ENCODE measurements around the gene EPB41L2. TPM values are rescaled to one million over a fixed set of nuclear protein-coding genes. Genes with fewer than 3 reads are reported as not detected.

EPB41L2 gene
- total RNA-seq, 2 donors from 2014 or later, result 30.5 to 31.0 TPM

DNA sequence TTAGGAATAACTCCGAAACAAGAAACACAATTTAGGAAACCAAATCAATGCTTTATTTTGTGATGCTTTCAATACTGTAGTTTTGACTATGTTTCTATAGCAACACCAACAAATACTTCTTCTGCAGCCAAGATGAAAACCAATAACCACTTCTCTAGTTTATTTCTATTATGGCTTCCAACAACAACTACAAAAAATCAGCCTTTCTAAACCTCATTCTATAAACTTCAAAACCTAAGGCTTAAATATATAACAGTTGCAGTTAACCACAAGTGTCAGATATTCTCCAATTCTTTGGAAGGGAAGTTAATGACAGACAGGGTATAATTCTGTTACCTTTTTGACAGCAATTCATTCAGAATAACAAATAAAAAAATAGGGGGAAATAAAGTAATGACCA, 80.9 kb downstream of the EPB41L2 start:
- Mint-ChIP-seq H3K4me3 (no peak overlapping the region), H3K27me3 (no peaks in the 10 kb centered on the region), H3K4me1 (ENCODE audit: low read depth in 2 of 2) (peaks cover 0 to 5% of the 10 kb centered on the region in 2 donors), H3K9me3 (peaks cover 4% of the 10 kb centered on the region), H3K27ac (no peak overlapping the region), H3K36me3 (peaks cover 8% of the 10 kb centered on the region)
- ATAC-seq (no peak), DNase-seq (ENCODE audit: low spot score) (no peak)

DNA sequence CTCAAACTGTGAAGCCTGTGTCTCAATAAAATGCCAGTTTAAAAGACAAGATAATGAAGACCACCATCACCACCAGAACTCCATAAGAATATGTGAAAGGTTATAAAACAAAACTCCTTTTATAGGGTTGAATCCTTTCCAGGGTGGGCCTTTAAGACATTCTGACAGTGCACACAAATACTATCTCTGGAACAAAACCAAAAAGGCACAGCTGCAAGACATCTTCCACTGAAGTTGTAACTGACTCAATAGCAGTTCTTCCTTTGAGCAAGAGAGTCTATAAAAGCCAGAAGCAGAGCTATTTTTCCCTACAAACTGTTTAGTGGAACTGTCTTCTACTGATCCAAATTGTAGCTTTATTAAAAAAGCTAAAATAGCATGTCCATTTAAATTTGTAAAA, 81.6 kb downstream of the EPB41L2 start:
- no peak for DNase-seq (ENCODE audit: low spot score)
- peaks cover 0 to 5% of the 10 kb centered on the region in 2 donors for H3K4me1 Mint-ChIP-seq (ENCODE audit: low read depth in 2 of 2)
- H3K27me3 Mint-ChIP-seq, result no peaks in the 10 kb centered on the region
- H3K9me3 Mint-ChIP-seq, result peaks cover 4% of the 10 kb centered on the region
- H3K27ac Mint-ChIP-seq, result no peak overlapping the region
- ATAC-seq, result no peak
- H3K4me3 Mint-ChIP-seq, result no peak overlapping the region
- H3K36me3 Mint-ChIP-seq, result peaks cover 8% of the 10 kb centered on the region

GRCh38 chr6:130980310-130981032, 82.6 kb downstream of the EPB41L2 start:
- Mint-ChIP-seq H3K4me1 (ENCODE audit: low read depth in 2 of 2) (peaks cover 0 to 5% of the 10 kb centered on the region in 2 donors), H3K27me3 (no peaks in the 10 kb centered on the region), H3K9me3 (peaks cover 3% of the 10 kb centered on the region), H3K36me3 (peaks cover 1% of the 10 kb centered on the region), H3K27ac (no peak overlapping the region), H3K4me3 (no peak overlapping the region)
- DNase-seq (ENCODE audit: low spot score) (no peak), ATAC-seq (no peak)

DNA sequence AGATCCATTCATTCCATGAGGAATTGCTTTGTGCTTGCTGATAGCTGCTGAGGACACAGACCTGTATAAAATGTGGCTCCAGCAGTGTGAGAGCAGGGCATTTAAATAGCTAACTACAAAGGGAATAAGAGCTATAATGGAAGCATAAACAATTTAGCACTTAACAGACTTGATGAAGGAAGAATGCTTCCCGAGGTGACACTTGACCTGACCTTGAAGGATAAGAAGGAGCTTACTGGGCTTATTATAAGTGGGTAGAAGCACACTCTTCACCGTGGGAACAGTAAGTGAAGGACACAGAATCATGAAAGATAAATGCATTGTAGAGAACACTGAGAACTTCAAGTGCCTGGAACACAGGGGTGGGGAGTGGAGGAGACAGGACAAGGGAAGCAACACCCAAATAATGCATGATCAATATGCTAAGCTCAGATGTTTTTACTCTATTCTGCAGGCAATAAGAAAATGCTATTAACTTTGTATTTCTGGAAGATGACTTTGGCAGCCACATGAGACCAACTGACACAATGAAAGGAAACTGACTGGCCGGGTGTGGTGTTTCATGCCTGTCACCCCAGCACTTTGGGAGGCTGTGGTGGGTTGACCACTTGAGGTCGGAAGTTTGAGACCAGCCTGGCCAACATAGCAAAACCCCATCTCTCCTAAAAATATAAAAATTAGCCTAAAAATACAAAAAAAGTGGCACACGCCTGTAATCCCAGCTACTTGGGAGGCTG, 84.2 kb downstream of the EPB41L2 start:
- Mint-ChIP-seq H3K36me3 (no peaks in the 10 kb centered on the region), H3K27me3 (no peaks in the 10 kb centered on the region), H3K4me1 (ENCODE audit: low read depth in 2 of 2) (peaks cover 0 to 5% of the 10 kb centered on the region in 2 donors), H3K27ac (no peak overlapping the region), H3K4me3 (no peak overlapping the region), H3K9me3 (no peaks in the 10 kb centered on the region)
- ATAC-seq (no peak), DNase-seq (ENCODE audit: low spot score) (no peak)

DNA sequence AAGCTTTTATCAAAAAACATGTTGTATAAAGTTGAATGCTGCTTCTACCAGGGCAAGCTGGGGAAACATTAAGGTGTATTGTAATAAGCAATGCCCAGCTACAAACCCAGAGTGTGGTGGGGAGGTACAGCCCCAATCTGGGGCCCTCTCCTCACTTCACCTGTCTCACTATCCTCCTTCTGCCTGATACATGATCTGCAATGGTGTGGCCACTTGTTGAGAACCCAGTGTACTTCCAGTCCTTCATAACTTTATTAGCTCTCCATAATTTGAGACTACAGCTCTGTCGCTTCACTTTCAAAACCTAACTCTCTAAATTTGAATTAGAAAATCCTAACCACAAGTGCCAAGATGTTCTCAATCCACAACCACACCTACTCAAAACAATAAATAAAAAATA, 84.9 kb downstream of the EPB41L2 start:
- H3K9me3 Mint-ChIP-seq, result no peaks in the 10 kb centered on the region
- no peaks in the 10 kb centered on the region for H3K36me3 Mint-ChIP-seq
- no peak overlapping the region for H3K27ac Mint-ChIP-seq
- no peaks in the 10 kb centered on the region for H3K27me3 Mint-ChIP-seq
- H3K4me3 Mint-ChIP-seq, result no peak overlapping the region
- DNase-seq (ENCODE audit: low spot score) (no peak), ATAC-seq (no peak)
- H3K4me1 Mint-ChIP-seq (ENCODE audit: low read depth in 2 of 2), result peaks cover 0 to 5% of the 10 kb centered on the region in 2 donors

DNA sequence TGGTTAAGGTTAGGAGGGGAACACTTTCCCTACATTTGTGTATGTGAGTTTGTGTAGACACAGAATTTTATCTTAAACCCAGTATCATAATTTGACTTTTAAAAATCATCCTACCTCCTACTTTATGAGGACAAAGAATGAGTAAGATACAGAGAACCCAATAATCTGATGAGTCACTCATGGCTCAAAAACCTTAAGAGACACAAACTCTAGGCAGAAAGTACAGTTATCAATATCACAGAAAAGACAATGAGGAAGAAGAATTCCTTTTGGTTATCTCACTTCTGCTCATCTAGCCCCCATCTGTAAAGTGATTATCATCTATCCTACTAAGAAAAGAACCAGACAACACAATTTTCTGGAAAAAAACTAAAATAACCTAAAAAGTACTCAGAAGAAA, 87.7 kb downstream of the EPB41L2 start:
- Mint-ChIP-seq H3K4me3 (no peak overlapping the region), H3K36me3 (no peaks in the 10 kb centered on the region), H3K9me3 (no peaks in the 10 kb centered on the region), H3K4me1 (ENCODE audit: low read depth in 2 of 2) (peaks cover 0 to 5% of the 10 kb centered on the region in 2 donors), H3K27me3 (no peaks in the 10 kb centered on the region), H3K27ac (no peak overlapping the region)
- ATAC-seq, result no peak
- no peak for DNase-seq (ENCODE audit: low spot score)

DNA sequence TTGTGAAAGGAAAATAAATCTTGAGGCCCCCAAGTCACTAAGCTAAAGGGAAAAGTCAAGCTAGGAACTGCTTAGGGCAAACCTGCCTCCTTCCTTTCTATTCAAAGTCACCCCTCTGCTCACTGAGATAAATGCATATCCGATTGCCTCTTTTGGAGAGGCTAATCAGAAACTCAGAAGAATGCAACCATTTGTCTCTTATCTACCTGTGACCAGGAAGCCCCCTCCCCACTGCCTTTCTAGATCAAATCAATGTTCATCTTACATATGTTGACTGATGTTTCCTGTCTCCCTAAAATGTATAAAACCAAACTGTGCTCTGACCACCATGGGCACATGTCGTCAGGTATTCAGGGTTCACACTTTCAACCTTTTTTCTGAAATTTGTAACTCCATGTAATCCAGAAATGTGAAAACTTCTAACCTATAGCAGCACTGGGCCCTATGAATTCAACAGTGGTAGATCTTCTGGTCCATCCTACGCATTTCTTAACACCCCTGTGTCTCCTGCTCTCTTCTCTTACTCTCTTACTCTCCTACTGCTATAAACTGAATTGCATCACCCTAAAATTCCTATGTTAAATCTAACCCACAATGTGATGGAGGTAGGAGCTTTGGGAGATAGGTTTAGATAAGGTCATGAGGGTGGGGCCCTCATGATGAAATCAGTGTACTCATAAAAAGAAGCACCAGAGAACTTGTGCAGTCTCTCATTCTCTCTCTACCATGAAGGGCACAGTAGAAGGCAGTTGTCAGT, 89.3 kb downstream of the EPB41L2 start:
- ATAC-seq (no peak), DNase-seq (ENCODE audit: low spot score) (no peak)
- H3K27ac Mint-ChIP-seq, result no peak overlapping the region
- no peak overlapping the region for H3K4me3 Mint-ChIP-seq
- no peaks in the 10 kb centered on the region for H3K27me3 Mint-ChIP-seq
- peaks cover 0 to 2% of the 10 kb centered on the region in 2 donors for H3K4me1 Mint-ChIP-seq (ENCODE audit: low read depth in 2 of 2)
- no peaks in the 10 kb centered on the region for H3K36me3 Mint-ChIP-seq
- H3K9me3 Mint-ChIP-seq, result no peaks in the 10 kb centered on the region

DNA sequence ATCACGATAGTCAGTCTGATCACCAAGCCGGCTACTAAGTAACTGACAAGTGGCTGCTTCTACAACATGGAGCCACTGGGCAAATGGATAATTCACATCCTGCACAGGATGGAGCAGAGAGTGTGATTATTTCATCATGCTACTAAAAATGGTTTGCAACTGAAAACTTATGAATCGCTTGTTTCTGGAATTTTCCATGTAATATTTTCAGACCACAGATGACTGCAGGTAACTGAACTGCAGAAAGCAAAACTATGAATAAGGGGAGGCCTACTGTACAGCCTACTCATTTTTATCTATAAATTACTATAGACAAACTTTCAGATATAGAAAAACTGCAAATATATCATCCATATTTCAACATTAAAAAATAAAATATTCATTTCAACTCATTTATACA, 91.5 kb downstream of the EPB41L2 start:
- Mint-ChIP-seq H3K27me3 (no peaks in the 10 kb centered on the region), H3K4me3 (no peak overlapping the region), H3K36me3 (no peaks in the 10 kb centered on the region), H3K27ac (no peak overlapping the region), H3K9me3 (no peaks in the 10 kb centered on the region), H3K4me1 (ENCODE audit: low read depth in 2 of 2) (no peaks in the 10 kb centered on the region)
- ATAC-seq, result no peak
- no peak for DNase-seq (ENCODE audit: low spot score)

GRCh38 chr6:130970839-130971410, 92.1 kb downstream of the EPB41L2 start:
- Mint-ChIP-seq H3K4me3 (no peak overlapping the region), H3K27me3 (no peaks in the 10 kb centered on the region), H3K4me1 (ENCODE audit: low read depth in 2 of 2) (no peaks in the 10 kb centered on the region), H3K27ac (no peak overlapping the region), H3K9me3 (no peaks in the 10 kb centered on the region), H3K36me3 (no peaks in the 10 kb centered on the region)
- DNase-seq (ENCODE audit: low spot score) (no peak), ATAC-seq (no peak)

- no peak for DNase-seq (ENCODE audit: low spot score)
- no peak overlapping the region for H3K4me3 Mint-ChIP-seq
- no peak overlapping the region for H3K27ac Mint-ChIP-seq
- no peaks in the 10 kb centered on the region for H3K36me3 Mint-ChIP-seq
- no peaks in the 10 kb centered on the region for H3K9me3 Mint-ChIP-seq
- no peak for ATAC-seq
- H3K4me1 Mint-ChIP-seq (ENCODE audit: low read depth in 2 of 2), result no peaks in the 10 kb centered on the region
- H3K27me3 Mint-ChIP-seq, result no peaks in the 10 kb centered on the region
These were observed 93.1 kb downstream of the EPB41L2 start for GRCh38 chr6:130969791-130970491.

GRCh38 chr6:130969166-130969565, 93.9 kb downstream of the EPB41L2 start:
- no peak for DNase-seq (ENCODE audit: low spot score)
- H3K36me3 Mint-ChIP-seq, result no peaks in the 10 kb centered on the region
- no peak for ATAC-seq
- no peaks in the 10 kb centered on the region for H3K27me3 Mint-ChIP-seq
- no peaks in the 10 kb centered on the region for H3K9me3 Mint-ChIP-seq
- no peak overlapping the region for H3K27ac Mint-ChIP-seq
- no peak overlapping the region for H3K4me3 Mint-ChIP-seq
- H3K4me1 Mint-ChIP-seq (ENCODE audit: low read depth in 2 of 2), result no peaks in the 10 kb centered on the region

DNA sequence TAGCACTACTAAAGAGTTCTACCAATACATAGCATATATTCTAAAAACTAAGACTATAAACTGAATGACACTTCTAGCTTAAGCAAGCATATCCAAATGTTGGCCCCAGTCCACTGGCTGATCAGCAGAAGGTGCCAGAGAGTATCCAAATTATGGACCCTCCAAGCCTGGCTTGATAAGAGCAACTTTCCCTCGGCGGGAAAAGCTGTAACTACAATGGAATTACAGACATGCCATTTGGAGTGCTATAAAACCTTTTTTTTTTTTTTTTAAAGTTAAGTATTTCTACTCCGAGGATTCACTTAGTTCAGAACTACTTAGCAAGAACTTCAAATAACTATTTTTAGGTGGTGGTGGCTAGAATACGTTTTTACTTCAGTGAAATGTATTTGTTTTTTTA, 94.6 kb downstream of the EPB41L2 start:
- no peaks in the 10 kb centered on the region for H3K9me3 Mint-ChIP-seq
- DNase-seq (ENCODE audit: low spot score), result no peak
- no peaks in the 10 kb centered on the region for H3K36me3 Mint-ChIP-seq

More for the DNA sequence above, 94.6 kb downstream of the EPB41L2 start:
- ATAC-seq, result no peak
- H3K27me3 Mint-ChIP-seq, result no peaks in the 10 kb centered on the region
- H3K4me3 Mint-ChIP-seq, result no peak overlapping the region
- no peak overlapping the region for H3K27ac Mint-ChIP-seq
- H3K4me1 Mint-ChIP-seq (ENCODE audit: low read depth in 2 of 2), result no peaks in the 10 kb centered on the region
